ENCODE results near the gene CPED1.

Gene CPED1

DNA sequence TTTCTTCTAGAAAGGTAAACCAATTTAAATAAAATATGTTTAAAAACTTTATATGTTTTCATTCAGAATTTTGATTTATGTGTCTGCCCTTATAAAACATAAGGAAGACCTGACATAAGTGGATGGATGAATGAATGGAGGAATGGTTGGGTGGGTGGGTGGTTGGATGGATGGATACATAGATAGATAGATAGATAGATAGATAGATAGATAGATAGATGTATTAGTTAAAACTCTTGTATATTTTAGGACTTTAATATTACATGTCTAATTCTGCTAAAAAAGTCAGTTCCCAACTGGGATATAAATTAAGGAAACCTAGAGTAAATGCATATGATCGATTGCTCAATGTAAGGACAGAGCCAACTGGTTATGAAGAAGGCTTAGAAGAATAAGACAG, 184.0 kb downstream of the CPED1 start:
- no peak overlapping the region for H3K4me3 ChIP-seq (ENCODE audit: low read depth, low read length)
- no peak for DNase-seq
- no peaks in the 10 kb centered on the region for H3K27me3 ChIP-seq (ENCODE audit: insufficient read depth, low read depth, severe bottlenecking)
- no peaks in the 10 kb centered on the region for H3K9me3 ChIP-seq (ENCODE audit: severe bottlenecking)
- H3K27ac ChIP-seq = no peak overlapping the region
- TF ChIP-seq, protein P1, sequence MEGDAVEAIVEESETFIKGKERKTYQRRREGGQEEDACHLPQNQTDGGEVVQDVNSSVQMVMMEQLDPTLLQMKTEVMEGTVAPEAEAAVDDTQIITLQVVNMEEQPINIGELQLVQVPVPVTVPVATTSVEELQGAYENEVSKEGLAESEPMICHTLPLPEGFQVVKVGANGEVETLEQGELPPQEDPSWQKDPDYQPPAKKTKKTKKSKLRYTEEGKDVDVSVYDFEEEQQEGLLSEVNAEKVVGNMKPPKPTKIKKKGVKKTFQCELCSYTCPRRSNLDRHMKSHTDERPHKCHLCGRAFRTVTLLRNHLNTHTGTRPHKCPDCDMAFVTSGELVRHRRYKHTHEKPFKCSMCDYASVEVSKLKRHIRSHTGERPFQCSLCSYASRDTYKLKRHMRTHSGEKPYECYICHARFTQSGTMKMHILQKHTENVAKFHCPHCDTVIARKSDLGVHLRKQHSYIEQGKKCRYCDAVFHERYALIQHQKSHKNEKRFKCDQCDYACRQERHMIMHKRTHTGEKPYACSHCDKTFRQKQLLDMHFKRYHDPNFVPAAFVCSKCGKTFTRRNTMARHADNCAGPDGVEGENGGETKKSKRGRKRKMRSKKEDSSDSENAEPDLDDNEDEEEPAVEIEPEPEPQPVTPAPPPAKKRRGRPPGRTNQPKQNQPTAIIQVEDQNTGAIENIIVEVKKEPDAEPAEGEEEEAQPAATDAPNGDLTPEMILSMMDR (IDR thresholded peaks at IDR 0.05; ENCODE audit: low read depth, low read length) = no peak
- H3K36me3 ChIP-seq = no peaks in the 10 kb centered on the region

DNA sequence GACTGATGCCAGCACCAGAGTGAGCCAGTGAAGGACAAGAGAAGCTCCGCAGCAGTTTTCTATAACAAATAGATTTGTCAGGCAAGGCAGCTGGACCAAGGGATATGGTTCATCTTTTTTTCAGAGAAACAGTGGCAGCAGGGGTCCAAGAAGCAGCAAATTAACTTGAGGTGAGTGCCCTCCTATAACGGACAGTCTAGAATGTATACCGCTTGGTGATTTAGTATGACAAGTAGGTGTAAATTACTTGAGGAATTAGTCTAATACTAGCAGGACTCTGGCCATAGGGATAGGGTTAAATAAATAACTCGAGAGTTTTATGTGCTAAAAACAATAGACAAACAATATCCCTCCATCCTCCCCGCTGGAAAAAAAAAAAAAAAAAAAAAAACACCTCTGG, 187.3 kb downstream of the CPED1 start:
- Histone ChIP-seq H3K27ac (no peak overlapping the region), H3K36me3 (no peaks in the 10 kb centered on the region), H3K9me3 (ENCODE audit: severe bottlenecking) (no peaks in the 10 kb centered on the region), H3K4me3 (ENCODE audit: low read depth, low read length) (no peak overlapping the region), H3K27me3 (ENCODE audit: insufficient read depth, low read depth, severe bottlenecking) (no peaks in the 10 kb centered on the region)
- DNase-seq = no peak
- TF ChIP-seq, protein P1 (IDR thresholded peaks at IDR 0.05; ENCODE audit: low read depth, low read length) = no peak

DNA sequence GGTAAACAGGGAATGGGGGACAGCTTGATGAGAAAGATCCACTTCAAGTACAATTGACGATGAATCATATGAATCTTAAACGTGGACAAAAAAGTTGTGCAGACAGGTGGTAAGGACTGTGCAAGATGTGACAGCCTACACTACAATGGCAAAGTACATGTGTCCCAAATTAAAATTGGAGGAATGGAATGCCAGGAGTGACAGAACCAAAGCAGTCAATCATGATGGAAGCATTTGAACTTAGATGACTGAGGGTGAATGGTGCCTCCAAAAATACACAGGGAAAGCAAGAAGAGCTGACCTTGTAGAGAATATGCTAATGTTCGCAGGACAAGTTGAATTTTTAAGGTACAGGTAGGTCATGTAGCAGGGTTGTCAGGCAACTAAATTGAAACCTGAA, 189.9 kb downstream of the CPED1 start:
- Histone ChIP-seq H3K36me3 (no peaks in the 10 kb centered on the region), H3K27ac (no peak overlapping the region), H3K9me3 (ENCODE audit: severe bottlenecking) (no peaks in the 10 kb centered on the region), H3K4me3 (ENCODE audit: low read depth, low read length) (no peak overlapping the region), H3K27me3 (ENCODE audit: insufficient read depth, low read depth, severe bottlenecking) (no peaks in the 10 kb centered on the region)
- TF ChIP-seq, protein P1 (IDR thresholded peaks at IDR 0.05; ENCODE audit: low read depth, low read length) = no peak
- DNase-seq = no peak

DNA sequence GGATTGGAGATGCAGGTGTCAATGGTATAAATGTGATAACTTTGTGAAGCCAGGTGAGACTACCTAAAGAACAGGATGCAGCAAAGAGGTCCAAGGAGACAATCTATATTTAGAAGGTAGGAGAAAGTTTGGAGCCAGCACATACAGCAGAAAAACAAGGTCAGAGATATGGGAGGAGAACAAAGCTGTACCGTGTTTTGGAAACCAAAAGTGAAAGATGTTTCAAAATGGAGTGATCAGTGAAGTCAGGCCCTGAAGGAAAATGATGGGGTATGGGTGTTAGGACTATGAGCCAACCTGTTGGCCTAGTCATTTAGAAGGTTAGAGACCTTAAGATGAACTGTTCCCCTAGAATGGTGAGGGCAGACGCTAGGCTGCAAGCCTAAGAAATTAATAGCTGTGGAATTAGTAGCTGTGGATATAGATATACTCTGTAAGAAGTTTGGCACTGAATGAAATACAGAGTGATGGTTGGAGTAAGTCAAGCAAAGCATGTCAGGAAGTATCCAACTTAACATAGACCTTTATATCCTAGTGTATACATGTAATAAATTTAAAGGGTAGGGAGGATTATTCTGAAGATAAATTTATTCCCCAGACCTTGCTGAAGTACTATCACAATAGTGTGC, 190.5 kb downstream of the CPED1 start:
- no peak overlapping the region for H3K27ac ChIP-seq
- TF ChIP-seq, protein P1 (IDR thresholded peaks at IDR 0.05; ENCODE audit: low read depth, low read length) = no peak
- H3K9me3 ChIP-seq (ENCODE audit: severe bottlenecking) = no peaks in the 10 kb centered on the region
- H3K27me3 ChIP-seq (ENCODE audit: insufficient read depth, low read depth, severe bottlenecking) = no peaks in the 10 kb centered on the region
- no peaks in the 10 kb centered on the region for H3K36me3 ChIP-seq
- no peak overlapping the region for H3K4me3 ChIP-seq (ENCODE audit: low read depth, low read length)
- DNase-seq = no peak

DNA sequence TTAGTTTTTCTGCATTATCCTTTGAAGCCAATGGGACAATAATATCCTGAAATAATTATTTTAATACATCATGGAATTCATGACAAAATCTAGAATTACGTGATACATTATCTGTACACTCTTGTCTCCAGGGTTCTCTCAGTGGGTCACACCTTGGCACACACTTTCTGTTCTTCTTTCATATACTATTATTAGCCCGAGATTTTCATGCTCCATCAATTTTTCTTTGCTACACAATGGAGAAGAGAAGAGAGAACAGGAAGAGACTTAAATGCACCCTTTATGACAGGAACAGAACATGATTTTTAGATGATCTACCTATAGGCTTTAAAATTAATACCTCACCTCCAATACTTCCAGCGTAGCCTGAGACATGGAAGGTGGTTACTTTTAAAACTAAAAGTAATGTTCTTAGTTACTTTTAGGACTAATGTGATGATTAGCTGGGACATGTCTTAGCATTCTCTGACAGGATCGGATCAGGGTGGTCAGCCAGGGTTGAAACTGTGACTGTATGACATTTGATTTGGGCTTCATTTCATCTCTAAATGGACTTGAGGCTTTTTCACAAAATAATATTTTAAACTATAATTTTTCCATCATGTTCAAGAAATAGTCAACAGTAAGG, 192.0 kb downstream of the CPED1 start:
- no peaks in the 10 kb centered on the region for H3K36me3 ChIP-seq
- no peak overlapping the region for H3K27ac ChIP-seq
- H3K27me3 ChIP-seq (ENCODE audit: insufficient read depth, low read depth, severe bottlenecking) = no peaks in the 10 kb centered on the region
- H3K4me3 ChIP-seq (ENCODE audit: low read depth, low read length) = no peak overlapping the region
- no peaks in the 10 kb centered on the region for H3K9me3 ChIP-seq (ENCODE audit: severe bottlenecking)
- TF ChIP-seq, protein P1 (IDR thresholded peaks at IDR 0.05; ENCODE audit: low read depth, low read length) = no peak
- no peak for DNase-seq

DNA sequence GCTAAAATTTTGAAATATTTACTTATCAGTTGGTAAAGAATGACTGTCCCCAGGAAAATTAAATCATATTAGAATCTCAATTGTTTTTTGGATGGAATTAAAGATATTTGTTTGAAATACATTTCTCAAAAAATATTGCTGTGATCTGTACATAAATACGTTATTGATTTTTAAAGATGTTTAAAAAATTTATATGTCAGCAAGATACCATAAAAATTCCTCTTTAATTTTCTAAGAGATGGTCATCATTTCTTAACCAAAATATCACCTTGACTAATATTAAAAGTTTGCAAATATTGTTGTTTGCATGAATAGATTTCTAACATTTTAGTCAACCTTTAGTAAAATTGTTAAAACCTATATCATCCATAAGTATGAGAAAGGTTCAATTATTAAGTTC, 192.8 kb downstream of the CPED1 start:
- TF ChIP-seq, protein P1 (IDR thresholded peaks at IDR 0.05; ENCODE audit: low read depth, low read length) = no peak
- no peaks in the 10 kb centered on the region for H3K27me3 ChIP-seq (ENCODE audit: insufficient read depth, low read depth, severe bottlenecking)
- no peaks in the 10 kb centered on the region for H3K9me3 ChIP-seq (ENCODE audit: severe bottlenecking)
- no peaks in the 10 kb centered on the region for H3K36me3 ChIP-seq
- H3K27ac ChIP-seq = no peak overlapping the region
- DNase-seq = no peak
- H3K4me3 ChIP-seq (ENCODE audit: low read depth, low read length) = no peak overlapping the region
